NCI-H510A treated with DMSO at 0.1 percent for 48 hours (cell line): ENCODE results near the gene NUP98.
A peak's percentile ranks its signal among the peaks of the same experiment; 100 is the strongest.
"Not testable (repeated sequence)": the region's sequence is repeated elsewhere in the genome, so short reads cannot be mapped to it uniquely, and the experiment has no call there.

Experiments
- DNase-seq: peaks from one replicate; lab custom pipeline; 2025; lab: John Stamatoyannopoulos, UW

NUP98 gene

GRCh38 chr11:3826721-3827120 lies 29.4 kb upstream of the NUP98 start:
- no peak for DNase-seq

DNA sequence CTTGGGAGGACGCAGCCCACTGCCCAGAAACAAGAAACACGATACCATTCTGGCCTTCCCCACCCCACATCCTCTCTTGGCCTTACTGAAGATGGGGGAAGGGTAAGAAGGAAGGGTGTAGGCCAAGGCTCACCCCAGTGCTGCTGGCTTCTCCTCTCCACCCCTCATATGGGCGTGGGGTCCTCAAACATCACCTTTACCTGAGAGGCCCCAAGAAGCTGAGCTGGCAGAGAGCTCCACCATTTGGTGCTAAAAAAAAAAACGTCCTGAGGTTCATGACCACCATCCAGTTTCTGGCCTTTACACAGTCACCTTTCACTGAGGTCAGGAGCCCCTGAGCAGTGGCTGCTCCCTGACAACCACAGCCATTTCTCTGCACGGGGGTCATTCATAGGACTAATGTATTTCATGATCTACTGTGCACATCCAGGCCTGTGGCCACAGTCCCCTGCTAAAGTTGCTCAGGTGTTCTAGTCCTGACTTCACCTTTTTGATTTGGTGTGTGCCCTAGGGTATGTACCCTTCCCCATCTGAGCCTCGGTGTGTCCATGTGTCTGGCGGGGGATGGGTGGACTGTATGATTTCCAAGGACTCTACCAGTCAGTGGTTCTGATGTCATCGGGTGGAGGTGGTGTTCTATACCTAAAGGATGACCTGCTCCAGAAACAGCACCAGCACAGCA lies 28.3 kb upstream of the NUP98 start:
- DNase-seq = no peak

GRCh38 chr11:3824714-3825472 lies 27.5 kb upstream of the NUP98 start:
- DNase-seq = peak; percentile 9

DNA sequence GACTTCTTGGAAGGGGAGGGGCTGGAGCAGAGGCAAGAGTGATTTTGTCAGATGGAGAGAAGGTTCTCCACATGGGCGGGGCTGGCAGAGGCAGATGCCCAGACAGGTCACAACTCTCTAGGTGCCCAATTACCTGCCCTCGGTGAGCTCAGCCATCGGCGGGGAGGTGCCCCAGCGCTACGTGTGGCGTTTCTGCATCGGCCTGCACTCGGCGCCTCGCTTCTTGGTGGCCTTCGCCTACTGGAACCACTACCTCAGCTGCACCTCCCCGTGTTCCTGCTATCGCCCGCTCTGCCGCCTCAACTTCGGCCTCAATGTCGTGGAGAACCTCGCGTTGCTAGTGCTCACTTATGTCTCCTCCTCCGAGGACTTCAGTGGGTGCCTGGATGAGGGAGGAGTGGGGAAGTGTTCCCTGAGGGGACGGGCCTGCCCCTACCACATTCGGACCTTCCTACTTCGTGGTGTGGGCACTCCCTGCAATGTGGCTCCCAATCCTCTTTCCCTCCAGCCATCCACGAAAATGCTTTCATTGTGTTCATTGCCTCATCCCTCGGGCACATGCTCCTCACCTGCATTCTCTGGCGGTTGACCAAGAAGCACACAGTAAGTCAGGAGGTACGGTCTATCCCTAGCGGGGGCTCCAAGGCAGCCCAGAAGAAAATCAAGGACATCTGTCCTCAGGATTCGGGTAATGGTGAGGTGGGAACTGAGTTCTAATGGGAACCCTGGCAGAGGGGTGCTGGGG lies 26.6 kb upstream of the NUP98 start:
- no peak for DNase-seq

GRCh38 chr11:3823303-3823702 lies 25.9 kb upstream of the NUP98 start:
- no peak for DNase-seq

DNA sequence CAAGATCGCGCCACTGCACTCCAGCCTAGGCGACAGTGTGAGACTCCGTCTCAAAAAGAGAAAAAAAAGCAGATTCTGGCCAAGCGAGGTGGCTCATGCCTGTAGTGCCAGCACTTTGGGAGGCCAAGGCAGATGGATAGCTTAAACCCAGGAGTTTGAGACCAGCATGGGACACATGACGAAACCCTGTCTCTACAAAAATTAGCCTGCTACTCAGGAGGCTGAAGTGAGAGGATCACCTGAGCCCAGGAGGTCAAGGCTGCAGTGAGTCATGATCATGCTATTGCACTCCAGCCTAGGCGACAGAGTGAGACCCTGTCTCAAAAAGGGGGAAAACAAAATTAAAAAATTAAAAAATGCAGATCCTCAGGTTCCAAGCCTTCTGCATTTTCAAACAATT lies 25.0 kb upstream of the NUP98 start:
- DNase-seq = no peak

DNA sequence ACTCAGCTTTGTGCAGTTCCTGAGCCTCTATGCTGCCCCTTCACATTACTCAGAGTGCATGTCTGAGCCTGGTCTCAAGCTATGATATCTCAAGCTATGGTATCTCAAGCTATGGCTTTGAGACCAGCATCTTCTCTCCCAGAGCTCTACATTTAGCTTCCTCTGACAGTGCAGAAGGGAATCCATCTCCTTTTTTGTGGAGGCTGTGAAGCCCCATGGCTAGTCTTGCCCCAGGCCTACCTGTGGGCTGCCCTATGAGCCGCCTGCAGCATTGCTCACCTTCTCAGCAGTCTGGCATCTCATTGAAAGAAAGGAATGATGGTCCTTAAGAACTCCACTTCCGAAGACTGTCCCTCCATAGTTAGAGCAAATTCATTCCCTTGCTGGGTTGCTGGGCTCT lies 23.6 kb upstream of the NUP98 start:
- DNase-seq = no peak

GRCh38 chr11:3817181-3817800 lies 19.9 kb upstream of the NUP98 start:
- no peak for DNase-seq

GRCh38 chr11:3816673-3817072 lies 19.3 kb upstream of the NUP98 start:
- no peak for DNase-seq

GRCh38 chr11:3815845-3816244 lies 18.5 kb upstream of the NUP98 start:
- no peak for DNase-seq

GRCh38 chr11:3814832-3815231 lies 17.5 kb upstream of the NUP98 start:
- not testable (repeated sequence) for DNase-seq

DNA sequence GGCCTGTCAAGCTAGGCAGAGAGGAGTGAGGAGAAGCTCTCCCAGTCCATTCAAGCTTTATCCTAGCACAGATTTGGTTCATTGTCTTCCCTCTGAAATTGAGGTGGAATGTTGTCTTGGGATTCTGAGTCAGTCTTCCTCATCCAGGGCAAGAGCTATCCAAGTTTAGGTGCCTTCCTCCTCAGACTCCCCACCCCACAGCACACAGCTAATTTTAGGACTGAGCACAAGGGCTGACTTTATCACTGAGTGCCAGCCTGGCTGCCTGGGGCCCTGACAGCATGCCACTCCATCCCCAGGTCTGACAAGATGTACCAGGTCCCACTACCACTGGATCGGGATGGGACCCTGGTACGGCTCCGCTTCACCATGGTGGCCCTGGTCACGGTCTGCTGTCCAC lies 13.6 kb upstream of the NUP98 start:
- DNase-seq = no peak

GRCh38 chr11:3810446-3810845 lies 13.1 kb upstream of the NUP98 start:
- no peak for DNase-seq

DNA sequence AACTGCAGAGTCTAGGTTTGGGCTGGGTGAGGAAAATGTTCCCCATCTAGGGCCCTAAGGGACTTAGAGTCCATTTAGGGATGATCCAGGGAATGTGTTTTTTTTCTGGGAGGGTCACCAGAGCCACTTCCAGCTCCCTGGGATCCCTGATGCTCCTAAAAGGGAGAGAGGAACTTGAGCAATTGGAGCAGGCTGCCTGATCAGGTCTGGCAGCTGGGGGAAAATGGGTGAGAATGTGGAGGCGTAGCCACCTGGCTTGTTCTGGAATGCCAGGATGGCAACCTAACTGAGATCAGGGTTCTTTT lies 12.2 kb upstream of the NUP98 start:
- no peak for DNase-seq

GRCh38 chr11:3808861-3809623 lies 11.7 kb upstream of the NUP98 start:
- DNase-seq = no peak

- DNase-seq = peak; percentile 77
Measured at GRCh38 chr11:3807909-3808860, 10.8 kb upstream of the NUP98 start, which contains the start of gene PGAP2. TSS of gene PGAP2 (plus strand) at chr11:3808560. CDS start at chr11:3811260, 2,700 bp downstream.

DNA sequence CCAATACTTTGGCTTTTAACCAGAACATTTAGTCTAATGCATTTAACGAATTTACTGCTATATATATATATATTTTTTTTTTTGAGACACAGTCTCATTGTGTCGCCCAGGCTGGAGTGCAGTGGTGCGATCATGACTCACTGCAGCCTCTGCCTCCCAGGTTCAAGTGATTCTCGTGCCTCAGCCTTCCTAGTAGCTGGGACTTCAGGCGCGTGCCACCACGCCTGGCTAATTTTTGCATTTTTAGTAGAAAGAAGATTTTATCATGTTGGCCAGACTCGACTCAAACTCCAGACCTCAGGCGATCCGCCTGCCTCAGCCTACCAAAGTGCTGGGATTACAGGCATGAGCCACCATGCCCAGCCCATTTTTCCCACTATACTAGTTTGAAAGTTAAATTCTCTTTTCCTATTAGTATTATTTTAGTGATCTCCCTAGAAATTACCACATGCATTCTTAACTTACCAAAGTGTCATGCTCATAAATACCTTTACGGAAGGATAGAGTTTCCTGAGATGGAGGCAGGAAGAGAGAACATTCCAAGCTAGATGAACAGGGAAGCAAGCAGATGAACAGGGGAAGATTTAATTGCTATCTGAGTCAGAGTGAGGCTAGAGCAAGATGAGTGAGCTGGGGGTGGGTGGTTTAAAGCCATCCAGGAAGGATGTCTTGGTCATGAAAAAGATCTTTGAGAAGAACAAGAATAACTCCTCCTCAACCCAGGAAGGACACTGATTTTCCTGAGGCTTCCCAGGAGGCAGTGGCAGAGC lies 6.6 kb upstream of the NUP98 start:
- no peak for DNase-seq

GRCh38 chr11:3802011-3802790 lies 4.8 kb upstream of the NUP98 start:
- no peak for DNase-seq

GRCh38 chr11:3799873-3800272 lies 2.5 kb upstream of the NUP98 start:
- no peak for DNase-seq
